Gastroesophageal sphincter (tissue), 3 donors: ENCODE data around the gene EPHB1.

Experiments
- POLR2AphosphoS5 ChIP-seq: sonication (generic); formaldehyde crosslinking; IDR thresholded peaks from one replicate; pipeline ENCODE4 v1.6.1; 2017; ENCODE audit warnings: antibody characterized with exemption
- TF ChIP-seq, protein P1 (sequence below), 4 experiments: fragments of 200-600 bp in 2 of 4; fragments of 450-650 bp in 2 of 4; sonication (generic) in 1 of 4; IDR thresholded peaks; one replicate each; pipeline ENCODE4 v1.5.1; 2017 to 2019; ENCODE audit warnings: antibody characterized with exemption in 4 of 4, mild to moderate bottlenecking in 2 of 4, moderate library complexity in 2 of 4

DNA sequence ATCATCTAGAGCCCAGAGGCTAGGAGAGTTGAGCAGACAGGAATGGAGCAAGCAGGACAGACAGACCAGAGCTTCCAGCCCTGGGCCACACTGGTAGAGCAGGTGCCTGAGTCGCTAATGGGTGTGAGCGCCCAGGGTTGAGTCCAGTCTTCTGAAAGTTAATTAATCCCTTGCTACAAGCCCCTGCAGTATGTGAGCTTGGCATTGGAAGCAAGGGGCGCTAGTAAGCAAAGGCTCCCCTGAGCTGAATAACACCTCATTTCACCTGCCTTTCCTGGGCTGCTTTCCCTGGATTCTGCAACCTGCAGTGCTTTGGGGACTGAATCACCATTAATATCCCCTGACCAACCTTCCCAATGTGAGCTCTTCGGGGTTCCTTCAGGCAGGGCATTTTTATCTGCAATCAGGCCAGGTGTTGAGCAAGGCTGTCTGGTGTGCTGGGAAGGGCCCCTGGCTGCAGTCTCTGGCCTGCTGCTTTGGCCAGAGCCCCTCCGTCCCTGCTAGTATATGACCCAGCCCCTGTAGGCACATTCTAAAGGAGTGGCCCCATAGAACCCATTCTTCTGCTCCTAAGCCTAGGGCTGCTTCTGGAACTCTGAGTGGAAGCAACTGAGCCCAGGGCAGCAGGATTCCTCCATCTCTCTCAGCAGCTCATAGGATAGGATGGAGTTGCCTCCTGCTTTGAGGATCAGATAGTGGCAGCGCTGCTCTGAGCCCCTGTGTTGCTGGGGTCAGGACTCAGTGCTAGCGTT lies 45.1 kb upstream of the EPHB1 start:
- TF ChIP-seq POLR2AphosphoS5 = no peak
- TF ChIP-seq, protein P1, sequence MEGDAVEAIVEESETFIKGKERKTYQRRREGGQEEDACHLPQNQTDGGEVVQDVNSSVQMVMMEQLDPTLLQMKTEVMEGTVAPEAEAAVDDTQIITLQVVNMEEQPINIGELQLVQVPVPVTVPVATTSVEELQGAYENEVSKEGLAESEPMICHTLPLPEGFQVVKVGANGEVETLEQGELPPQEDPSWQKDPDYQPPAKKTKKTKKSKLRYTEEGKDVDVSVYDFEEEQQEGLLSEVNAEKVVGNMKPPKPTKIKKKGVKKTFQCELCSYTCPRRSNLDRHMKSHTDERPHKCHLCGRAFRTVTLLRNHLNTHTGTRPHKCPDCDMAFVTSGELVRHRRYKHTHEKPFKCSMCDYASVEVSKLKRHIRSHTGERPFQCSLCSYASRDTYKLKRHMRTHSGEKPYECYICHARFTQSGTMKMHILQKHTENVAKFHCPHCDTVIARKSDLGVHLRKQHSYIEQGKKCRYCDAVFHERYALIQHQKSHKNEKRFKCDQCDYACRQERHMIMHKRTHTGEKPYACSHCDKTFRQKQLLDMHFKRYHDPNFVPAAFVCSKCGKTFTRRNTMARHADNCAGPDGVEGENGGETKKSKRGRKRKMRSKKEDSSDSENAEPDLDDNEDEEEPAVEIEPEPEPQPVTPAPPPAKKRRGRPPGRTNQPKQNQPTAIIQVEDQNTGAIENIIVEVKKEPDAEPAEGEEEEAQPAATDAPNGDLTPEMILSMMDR (IDR thresholded peaks at IDR 0.05) = no peak
